Measurements from ENCODE around the gene CTBP2. TPM values are rescaled to one million over a fixed set of nuclear protein-coding genes. Genes with fewer than 3 reads are reported as not detected.

The CTBP2 gene
- total and polyA plus RNA-seq, 4 donors: 3.4 to 59.2 (median 5.5) TPM

DNA sequence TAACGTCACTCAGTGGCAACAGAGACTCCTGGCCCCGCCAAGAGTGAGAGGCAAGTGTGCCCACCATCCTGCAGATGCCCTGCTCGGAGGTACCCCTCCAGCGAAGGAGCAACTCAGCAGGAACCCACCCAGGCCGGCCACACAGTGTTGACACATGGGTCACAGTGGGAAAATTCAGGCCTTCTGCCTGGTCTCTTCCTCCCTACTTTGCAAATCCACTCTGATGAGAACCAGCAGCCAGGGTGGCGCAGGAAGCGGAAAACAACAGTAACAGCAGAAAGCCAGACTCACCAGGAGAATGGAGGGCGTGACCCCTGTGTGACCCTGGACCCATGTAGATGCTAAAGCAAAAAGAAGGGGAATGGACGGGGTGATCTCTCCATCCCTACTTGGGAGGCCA is 53.8 kb downstream of the CTBP2 start:
- H3K4me3 ChIP-seq (ENCODE audit: low read depth in 1 of 3, low read length in 3 of 3): no peak overlapping the region
- no peak overlapping the region for H3K9ac ChIP-seq (ENCODE audit: low read depth in 1 of 2, low read length in 2 of 2)
- 92% methylated on average over 9 of the region's 9 CpGs for WGBS
- H3K9me3 ChIP-seq (ENCODE audit: control insufficient read depth in 4 of 4, low read length in 3 of 4): no peaks in the 10 kb centered on the region
- H3K36me3 ChIP-seq (ENCODE audit: control insufficient read depth in 4 of 4, insufficient read depth in 3 of 4, low read depth in 1 of 4, low read length in 3 of 4): peaks cover 0 to 2% (median 0%) of the 10 kb centered on the region in 4 donors
- no peak for DNase-seq (ENCODE audit: low spot score)
- no peak overlapping the region for H3K27ac ChIP-seq (ENCODE audit: low read depth in 1 of 2, low read length in 2 of 2)
- H3K4me1 ChIP-seq (ENCODE audit: control insufficient read depth in 4 of 4, insufficient read depth in 4 of 4, low read length in 3 of 4): no peaks in the 10 kb centered on the region
- no peaks in the 10 kb centered on the region for H3K27me3 ChIP-seq (ENCODE audit: control insufficient read depth in 4 of 4, insufficient read depth in 4 of 4, low read length in 3 of 4)
- no peak for TF ChIP-seq JUND (IDR thresholded peaks at IDR 0.05)
- TF ChIP-seq SP1 (IDR thresholded peaks at IDR 0.05): no peak
- TF ChIP-seq GABPA (IDR thresholded peaks at IDR 0.05 in 1 of 2, conservative IDR thresholded peaks at IDR 0.05 in 1 of 2): no peak
- no peak for TF ChIP-seq CTCF (IDR thresholded peaks at IDR 0.05; ENCODE audit: low read depth, low read length, missing input control)
- no peak for TF ChIP-seq HNF4G (IDR thresholded peaks at IDR 0.05)

- WGBS: 91% methylated on average over 9 of the region's 9 CpGs
- no peak for DNase-seq (ENCODE audit: low spot score)
- Histone ChIP-seq H3K4me3 (ENCODE audit: low read depth in 1 of 3, low read length in 3 of 3) (no peak overlapping the region), H3K9me3 (ENCODE audit: control insufficient read depth in 4 of 4, low read length in 3 of 4) (no peaks in the 10 kb centered on the region), H3K9ac (ENCODE audit: low read depth in 1 of 2, low read length in 2 of 2) (no peak overlapping the region), H3K36me3 (ENCODE audit: control insufficient read depth in 4 of 4, insufficient read depth in 3 of 4, low read depth in 1 of 4, low read length in 3 of 4) (peaks cover 0 to 2% (median 0%) of the 10 kb centered on the region in 4 donors), H3K4me1 (ENCODE audit: control insufficient read depth in 4 of 4, insufficient read depth in 4 of 4, low read length in 3 of 4) (no peaks in the 10 kb centered on the region), H3K27ac (ENCODE audit: low read depth in 1 of 2, low read length in 2 of 2) (no peak overlapping the region), H3K27me3 (ENCODE audit: control insufficient read depth in 4 of 4, insufficient read depth in 4 of 4, low read length in 3 of 4) (no peaks in the 10 kb centered on the region)
- TF ChIP-seq RXRA (IDR thresholded peaks at IDR 0.05) (no peak), MAX (IDR thresholded peaks at IDR 0.05) (no peak), SP1 (IDR thresholded peaks at IDR 0.05) (no peak), CTCF (IDR thresholded peaks at IDR 0.05; ENCODE audit: low read depth, low read length, missing input control) (no peak), HNF4A (conservative IDR thresholded peaks at IDR 0.05) (no peak), HNF4G (IDR thresholded peaks at IDR 0.05) (no peak), REST (IDR thresholded peaks at IDR 0.05) (no peak)
- TF ChIP-seq, protein P1, sequence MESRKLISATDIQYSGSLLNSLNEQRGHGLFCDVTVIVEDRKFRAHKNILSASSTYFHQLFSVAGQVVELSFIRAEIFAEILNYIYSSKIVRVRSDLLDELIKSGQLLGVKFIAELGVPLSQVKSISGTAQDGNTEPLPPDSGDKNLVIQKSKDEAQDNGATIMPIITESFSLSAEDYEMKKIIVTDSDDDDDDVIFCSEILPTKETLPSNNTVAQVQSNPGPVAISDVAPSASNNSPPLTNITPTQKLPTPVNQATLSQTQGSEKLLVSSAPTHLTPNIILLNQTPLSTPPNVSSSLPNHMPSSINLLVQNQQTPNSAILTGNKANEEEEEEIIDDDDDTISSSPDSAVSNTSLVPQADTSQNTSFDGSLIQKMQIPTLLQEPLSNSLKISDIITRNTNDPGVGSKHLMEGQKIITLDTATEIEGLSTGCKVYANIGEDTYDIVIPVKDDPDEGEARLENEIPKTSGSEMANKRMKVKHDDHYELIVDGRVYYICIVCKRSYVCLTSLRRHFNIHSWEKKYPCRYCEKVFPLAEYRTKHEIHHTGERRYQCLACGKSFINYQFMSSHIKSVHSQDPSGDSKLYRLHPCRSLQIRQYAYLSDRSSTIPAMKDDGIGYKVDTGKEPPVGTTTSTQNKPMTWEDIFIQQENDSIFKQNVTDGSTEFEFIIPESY (IDR thresholded peaks at IDR 0.05): no peak
These were observed 54.6 kb downstream of the CTBP2 start for GRCh38 chr10:125105706-125106255.
